Activated CD4-positive, alpha-beta T cell treated with anti-CD3 and anti-CD28 coated beads for 48 hours (primary cell): ENCODE measurements around the gene RAD54L.
"Not testable (repeated sequence)": the region's sequence is repeated elsewhere in the genome, so short reads cannot be mapped to it uniquely, and the experiment has no call there.

Experiments
- DNase-seq: peaks from one replicate; pipeline ENCODE4 v3.0.0-alpha.2; 2020

RAD54L gene

DNA sequence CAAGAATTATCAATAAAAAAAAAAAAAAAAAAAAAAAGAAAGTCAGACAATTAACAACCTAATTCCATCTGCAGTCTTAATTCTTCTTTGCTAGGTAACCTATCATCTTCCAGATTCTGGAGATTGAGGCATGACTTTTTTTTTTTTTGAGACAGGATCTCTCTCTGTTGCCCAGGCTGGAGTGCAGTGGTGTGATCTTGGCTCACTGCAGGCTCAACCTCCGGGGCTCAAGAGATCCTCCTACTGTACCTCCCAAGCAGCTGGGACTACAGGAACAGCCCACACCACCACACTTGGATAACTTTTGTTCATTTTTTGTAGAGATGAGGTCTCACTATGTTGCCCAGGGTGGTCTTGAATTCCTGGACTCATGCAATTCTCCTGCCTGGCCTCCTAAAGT lies 4.6 kb upstream of the RAD54L start:
- DNase-seq: no peak

- not testable (repeated sequence) for DNase-seq
Observed at GRCh38 chr1:46243831-46244230, 3.7 kb upstream of the RAD54L start.

- DNase-seq: peak; percentile 9
Observed at GRCh38 chr1:46244656-46245371, 2.7 kb upstream of the RAD54L start.

- not testable (repeated sequence) for DNase-seq
Observed at GRCh38 chr1:46246136-46246535, 1.4 kb upstream of the RAD54L start.

- DNase-seq: peak; percentile 79
Observed at GRCh38 chr1:46246548-46247435, 771 bp upstream of the RAD54L start.

GRCh38 chr1:46248122-46248920 lies 758 bp downstream of the RAD54L start:
- DNase-seq: peak; percentile 69

DNA sequence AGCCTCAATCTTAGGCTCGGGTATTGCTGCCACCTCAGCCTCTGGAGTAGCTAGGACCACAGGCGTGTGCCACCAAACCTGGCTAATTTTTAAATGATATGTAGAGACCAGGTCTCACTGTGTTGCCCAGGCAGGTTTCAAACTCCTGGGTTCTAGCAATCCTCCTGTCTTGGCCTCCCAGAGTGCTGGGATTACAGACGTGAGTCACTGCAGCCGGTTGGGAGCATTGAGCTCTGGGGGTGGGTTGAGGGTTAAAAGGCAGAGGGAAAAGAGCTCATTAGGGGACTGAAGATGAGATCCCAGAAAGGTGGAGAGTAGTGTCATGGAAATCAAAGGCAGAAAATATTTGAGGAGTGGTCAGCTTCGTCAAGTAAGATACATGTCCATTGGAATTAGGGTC lies 7.1 kb downstream of the RAD54L start:
- DNase-seq: no peak

DNA sequence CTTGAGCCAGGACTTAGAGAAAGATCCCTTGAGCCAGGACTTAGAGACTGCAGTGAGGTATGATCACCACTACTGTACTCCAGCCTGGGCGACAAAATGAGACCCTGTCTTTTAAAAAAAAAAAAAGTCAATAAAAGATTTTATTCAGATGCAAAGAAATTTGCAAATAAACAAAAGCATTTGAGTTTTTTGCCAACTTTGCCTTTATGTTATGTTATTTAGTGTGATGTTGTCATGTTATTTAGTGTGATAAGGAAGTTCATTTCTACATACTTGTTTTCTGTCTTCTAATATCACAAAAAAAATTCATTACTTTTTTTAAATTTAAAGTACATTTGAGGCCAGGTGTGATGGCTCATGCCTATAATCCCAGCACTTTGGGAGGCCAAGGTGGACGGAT lies 9.0 kb downstream of the RAD54L start:
- no peak for DNase-seq

GRCh38 chr1:46262508-46262907 lies 14.9 kb downstream of the RAD54L start:
- no peak for DNase-seq

DNA sequence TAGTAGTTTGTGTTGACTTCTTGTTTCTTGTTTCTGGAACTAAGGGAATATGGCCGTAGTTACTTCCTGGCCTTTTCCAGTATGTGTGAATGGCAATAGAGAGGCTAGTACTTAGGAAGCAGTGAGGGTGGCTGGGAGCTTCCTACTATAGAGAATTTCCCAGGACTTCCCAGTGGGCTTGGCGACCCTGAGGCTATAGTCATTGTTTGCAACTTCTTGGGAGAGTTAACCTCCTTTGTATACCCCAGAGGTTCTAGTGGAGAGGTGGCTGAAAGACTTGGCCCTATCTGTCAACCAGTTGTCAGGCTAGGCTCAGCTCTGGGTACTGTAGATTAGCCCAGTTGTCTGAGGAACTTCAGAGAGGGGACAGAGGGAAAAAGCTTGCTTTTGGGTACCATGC lies 15.6 kb downstream of the RAD54L start:
- no peak for DNase-seq

DNA sequence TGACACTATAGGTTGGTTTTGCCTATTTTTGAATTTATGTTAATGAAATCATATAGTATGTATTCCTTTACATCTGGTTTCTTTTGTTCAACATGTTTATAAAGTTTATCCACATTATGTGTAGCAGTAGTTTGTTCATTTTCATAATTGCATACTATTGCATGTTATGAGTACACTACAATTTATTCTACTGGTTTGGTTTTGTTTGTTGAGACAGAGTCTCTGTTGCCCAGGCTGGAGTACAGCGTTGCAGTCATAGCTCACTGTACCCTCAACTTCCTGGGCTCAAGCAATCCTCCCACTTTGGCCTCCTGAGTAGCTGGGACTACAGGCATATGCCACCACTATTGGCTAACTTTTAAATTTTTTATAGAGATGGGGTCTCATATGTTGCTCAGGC lies 21.0 kb downstream of the RAD54L start:
- DNase-seq: no peak

DNA sequence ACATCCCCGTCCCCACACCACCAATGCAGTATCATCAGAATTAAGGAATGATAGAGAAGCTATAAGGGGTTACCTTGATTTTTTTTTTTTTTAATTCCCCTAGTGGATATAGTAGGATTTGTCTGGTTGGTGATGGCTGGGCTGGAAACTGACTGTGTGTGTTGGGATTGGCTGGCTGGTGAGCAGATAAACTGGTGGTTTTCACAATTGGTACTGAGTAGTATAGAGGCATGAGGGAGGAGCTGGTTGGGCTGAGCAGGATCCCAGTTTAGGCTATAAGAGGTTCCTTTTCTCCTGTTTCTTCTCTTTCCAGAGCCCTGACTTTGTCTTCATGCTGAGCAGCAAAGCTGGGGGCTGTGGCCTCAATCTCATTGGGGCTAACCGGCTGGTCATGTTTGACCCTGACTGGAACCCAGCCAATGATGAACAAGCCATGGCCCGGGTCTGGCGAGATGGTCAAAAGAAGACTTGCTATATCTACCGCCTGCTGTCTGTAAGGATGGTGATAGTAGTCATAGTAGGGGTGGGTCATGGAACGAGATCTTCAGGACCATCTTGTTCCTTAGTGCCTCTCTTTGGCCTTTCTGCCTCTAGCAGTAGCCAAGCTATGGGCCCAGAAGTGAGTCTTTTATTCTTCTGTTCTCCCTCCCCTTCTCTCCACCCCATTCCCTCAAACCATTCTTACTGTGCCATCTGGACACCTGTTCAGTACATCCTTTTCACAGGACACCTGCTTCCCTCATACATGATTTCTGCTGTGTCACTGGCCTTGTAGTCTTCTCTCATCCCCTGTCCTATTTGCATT lies 26.9 kb downstream of the RAD54L start:
- no peak for DNase-seq

- DNase-seq: no peak
Observed at GRCh38 chr1:46275030-46275337, 27.4 kb downstream of the RAD54L start.

- DNase-seq: no peak
Observed at GRCh38 chr1:46277658-46278373, 30.3 kb downstream of the RAD54L start.

- no peak for DNase-seq
Observed at GRCh38 chr1:46278807-46279206, 31.2 kb downstream of the RAD54L start.

DNA sequence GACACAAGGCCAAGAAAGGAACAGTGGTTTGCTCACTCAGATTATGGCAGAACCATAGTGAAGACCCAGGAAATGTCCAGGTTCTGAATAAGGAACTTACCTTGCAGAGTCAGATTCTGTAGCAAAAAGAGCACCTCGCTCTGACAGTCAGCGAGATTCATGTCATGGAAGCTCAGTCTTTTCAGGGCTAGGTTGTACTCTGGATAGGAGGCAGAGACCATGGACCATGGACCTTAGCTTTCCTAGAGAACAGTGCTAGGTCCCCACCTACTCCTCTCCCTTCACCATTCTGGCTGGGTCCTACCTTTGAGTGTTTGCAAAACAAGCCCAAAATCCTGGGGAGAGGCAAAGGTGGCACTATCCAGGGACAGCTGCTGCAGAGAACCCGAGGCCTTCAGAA lies 32.5 kb downstream of the RAD54L start:
- DNase-seq: no peak

DNA sequence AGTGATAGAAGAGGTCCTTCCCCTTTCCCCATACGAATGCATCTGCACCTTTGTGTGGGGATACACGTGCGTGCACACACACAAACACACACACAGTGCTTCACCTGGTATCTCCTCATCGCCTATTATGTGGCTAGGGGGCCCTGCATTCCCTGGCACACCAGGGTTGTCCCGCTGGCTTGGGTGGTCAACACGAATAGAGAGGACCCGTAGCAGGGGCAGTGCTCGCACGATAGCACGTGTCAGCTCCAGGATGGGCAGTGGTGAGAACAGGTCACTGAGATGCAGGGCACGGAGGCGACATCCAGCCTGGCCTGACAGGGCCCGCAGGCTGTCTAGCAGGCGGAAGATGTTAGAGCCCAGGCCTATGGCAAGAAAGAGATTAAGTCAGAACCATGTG lies 33.5 kb downstream of the RAD54L start:
- DNase-seq: no peak

DNA sequence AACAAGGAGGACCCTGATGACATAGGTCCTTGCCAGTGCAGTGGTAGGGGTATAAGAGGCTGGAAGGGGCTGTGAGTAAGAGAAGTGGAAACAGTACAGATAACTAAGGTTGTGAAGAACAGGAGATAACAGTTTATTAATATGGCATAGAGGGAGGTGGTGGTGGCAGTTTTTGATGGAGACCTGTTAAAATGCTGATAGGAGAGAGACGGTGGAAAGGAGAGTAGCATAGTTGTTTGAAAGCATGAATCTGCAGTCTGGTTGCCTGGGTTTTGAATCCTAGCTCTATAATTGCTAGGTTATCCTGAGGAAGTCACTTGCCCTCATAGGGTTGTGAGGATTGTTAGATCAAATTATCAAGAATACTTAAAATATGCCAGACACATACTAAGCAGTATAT lies 36.5 kb downstream of the RAD54L start:
- DNase-seq: no peak

DNA sequence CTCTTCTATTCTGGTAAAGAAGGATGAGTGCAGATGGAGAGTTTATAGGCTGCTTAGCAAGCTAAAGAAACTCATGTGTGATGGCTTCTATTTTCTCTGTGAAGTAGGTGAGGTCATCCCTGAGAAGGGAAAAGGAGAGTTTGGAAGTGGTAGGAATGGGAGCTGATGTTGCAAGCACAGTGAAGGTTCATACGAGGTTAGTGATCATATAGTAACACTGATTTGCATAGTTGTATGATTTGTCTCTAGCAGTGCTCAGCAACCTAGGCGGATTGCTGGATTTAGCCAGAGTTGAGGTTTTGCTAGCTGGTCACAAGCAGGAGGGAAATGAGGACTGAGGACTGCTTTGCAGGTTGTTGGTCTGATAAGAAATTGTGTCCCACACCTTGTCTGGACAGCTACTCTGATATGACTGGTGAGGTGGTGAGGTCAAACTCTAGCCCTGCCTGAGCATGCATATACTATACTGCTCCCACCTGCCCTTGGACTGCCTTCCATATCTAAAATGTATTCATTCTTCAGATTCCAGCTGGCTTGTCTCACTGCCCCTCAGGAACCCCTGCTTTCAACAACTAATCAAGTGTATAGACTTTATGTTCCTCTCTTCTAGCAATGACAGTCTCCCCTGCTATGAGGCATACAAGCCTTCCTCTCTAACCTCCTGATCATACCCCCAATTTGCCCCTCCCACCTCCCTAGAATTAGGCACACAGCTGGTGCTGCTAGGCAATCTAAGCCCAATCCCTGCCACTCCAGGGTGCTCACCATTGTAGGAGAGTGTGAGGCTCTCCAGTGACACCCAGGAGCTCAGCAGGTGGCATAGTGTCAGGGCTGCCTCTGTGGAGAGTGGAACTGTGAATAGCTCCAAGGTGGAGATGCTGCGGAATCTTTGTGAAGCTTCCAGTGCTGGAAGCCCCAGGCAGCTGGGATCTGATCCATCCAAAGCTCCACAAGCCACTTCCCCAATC lies 37.3 kb downstream of the RAD54L start:
- no peak for DNase-seq

GRCh38 chr1:46285730-46286477 lies 38.3 kb downstream of the RAD54L start:
- DNase-seq: peak; percentile 66
